ENCODE measurements around the gene KLF6.

KLF6 gene

DNA sequence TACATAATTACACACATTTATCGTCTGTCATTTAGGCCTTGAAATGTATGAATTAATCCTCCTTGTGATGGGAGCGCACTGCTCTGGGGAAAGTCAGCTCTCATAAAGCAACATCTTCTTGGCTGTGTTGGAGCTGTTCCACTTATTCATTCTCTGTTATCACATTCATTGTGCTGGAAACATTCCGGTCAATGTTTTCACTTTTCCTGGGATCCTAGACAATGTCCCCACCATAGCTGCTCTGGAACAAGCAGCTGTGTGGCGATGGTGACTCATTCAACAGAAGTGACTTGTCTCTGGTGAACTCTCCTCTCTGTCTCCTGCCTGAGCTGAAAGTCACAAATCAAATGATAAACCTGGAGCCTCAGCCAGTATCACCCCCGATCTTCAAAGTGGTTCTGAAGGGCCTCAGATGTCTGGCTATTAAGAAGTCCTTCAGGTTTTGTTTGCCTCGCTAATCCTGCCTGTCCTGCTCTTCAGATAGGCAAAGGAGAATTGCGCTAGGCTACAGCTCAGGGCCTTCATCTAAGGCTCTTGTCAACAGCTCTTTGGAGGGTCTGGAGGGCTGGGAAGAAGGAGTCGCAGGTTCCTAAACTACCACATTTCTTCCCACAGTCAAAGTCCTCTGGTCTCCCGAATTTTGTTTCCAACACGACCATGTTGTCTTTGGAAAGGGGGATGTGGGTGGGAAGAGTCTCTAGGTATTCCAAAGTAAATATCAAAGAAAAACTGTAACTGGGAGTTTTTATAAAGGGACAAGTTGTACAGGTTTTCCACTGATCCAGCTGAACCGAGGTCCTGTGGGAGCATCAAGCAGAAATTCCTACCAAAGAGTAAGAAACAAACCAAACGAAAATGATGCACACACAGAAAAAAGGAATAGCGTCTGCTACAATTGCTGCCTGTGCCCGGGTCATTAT, 29.3 kb downstream of the KLF6 start:
- no peak for DNase-seq (ENCODE audit: low read depth, low spot score)
- TF ChIP-seq FOXP2 (optimal IDR thresholded peaks at IDR 0.05; ENCODE audit: control extremely low read depth, extremely low read length, insufficient read depth) (no peak), POLR2AphosphoS5 (IDR thresholded peaks at IDR 0.05; ENCODE audit: borderline replicate concordance, low read depth, low read length) (no peak), EZH2 (IDR thresholded peaks at IDR 0.05) (no peak)
- no peak overlapping the region for H3K9ac ChIP-seq (ENCODE audit: insufficient read length)
- H3K4me3 ChIP-seq, result no peak overlapping the region
- no peaks in the 10 kb centered on the region for H3K36me3 ChIP-seq (ENCODE audit: insufficient read depth, low read length)
- H3K27ac ChIP-seq, result no peak overlapping the region
- no peaks in the 10 kb centered on the region for H3K9me3 ChIP-seq (ENCODE audit: low read depth, low read length)

DNA sequence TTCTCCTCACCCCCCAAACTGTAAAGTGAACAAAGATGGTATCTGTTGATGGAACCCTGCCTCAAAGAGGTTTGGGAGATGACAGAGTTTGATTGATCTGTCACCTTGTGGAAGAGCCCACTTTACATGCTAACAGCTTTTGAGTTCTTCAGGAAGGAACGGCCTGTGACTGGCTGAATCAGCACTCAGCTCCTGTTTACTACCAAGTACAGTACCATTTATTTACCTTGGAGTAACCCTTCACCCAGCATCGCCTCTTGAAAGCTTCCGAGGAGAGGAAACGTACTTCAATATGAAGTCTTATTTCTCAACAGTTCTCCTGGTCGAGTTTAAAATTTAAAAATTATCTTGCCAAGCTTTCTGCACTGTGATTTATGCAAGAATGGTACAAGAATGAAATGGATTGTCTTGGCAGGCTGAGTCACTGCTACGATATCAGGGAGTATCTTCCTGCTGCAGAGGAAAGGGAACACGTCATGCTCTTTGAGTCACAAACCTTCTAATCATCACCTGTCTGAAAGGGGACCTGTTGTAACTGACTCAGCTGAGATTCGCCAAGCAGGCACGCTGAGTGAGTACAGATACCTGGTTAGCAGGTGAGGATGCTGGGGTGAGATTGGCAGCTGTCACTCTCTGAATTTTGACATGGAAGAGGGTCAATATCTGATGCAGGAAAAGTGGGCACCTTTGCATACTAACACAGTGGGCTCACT, 30.1 kb downstream of the KLF6 start:
- Histone ChIP-seq H3K36me3 (ENCODE audit: insufficient read depth, low read length) (no peaks in the 10 kb centered on the region), H3K9ac (ENCODE audit: insufficient read length) (no peak overlapping the region), H3K9me3 (ENCODE audit: low read depth, low read length) (no peaks in the 10 kb centered on the region), H3K27ac (no peak overlapping the region), H3K4me3 (no peak overlapping the region)
- TF ChIP-seq POLR2AphosphoS5 (IDR thresholded peaks at IDR 0.05; ENCODE audit: borderline replicate concordance, low read depth, low read length), result no peak
- no peak for TF ChIP-seq EZH2 (IDR thresholded peaks at IDR 0.05)
- TF ChIP-seq FOXP2 (optimal IDR thresholded peaks at IDR 0.05; ENCODE audit: control extremely low read depth, extremely low read length, insufficient read depth), result no peak
- no peak for DNase-seq (ENCODE audit: low read depth, low spot score)

DNA sequence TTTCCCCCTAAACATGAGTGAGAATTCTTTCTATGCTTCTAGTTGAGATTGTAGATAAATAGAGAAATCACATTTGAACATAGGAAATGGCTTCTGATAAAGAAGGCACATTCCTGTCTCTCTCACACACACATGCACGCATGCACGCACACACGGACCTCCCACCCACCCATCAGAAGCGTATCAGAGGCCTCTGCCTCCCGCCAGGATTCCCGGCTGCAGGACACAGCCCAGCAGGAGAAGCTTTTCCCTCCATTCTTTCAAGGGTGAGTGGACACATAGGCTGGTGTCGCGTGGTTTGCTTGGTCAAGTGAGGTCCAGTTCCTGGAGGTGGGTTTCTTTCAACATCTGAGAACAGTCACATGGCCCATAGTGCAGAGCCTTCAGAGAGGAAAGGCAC, 34.2 kb downstream of the KLF6 start:
- Histone ChIP-seq H3K9me3 (ENCODE audit: low read depth, low read length) (no peaks in the 10 kb centered on the region), H3K4me3 (no peak overlapping the region), H3K27ac (no peak overlapping the region), H3K9ac (ENCODE audit: insufficient read length) (no peak overlapping the region), H3K36me3 (ENCODE audit: insufficient read depth, low read length) (no peaks in the 10 kb centered on the region)
- TF ChIP-seq POLR2AphosphoS5 (IDR thresholded peaks at IDR 0.05; ENCODE audit: borderline replicate concordance, low read depth, low read length) (no peak), FOXP2 (optimal IDR thresholded peaks at IDR 0.05; ENCODE audit: control extremely low read depth, extremely low read length, insufficient read depth) (no peak), EZH2 (IDR thresholded peaks at IDR 0.05) (no peak)
- DNase-seq (ENCODE audit: low read depth, low spot score), result no peak

DNA sequence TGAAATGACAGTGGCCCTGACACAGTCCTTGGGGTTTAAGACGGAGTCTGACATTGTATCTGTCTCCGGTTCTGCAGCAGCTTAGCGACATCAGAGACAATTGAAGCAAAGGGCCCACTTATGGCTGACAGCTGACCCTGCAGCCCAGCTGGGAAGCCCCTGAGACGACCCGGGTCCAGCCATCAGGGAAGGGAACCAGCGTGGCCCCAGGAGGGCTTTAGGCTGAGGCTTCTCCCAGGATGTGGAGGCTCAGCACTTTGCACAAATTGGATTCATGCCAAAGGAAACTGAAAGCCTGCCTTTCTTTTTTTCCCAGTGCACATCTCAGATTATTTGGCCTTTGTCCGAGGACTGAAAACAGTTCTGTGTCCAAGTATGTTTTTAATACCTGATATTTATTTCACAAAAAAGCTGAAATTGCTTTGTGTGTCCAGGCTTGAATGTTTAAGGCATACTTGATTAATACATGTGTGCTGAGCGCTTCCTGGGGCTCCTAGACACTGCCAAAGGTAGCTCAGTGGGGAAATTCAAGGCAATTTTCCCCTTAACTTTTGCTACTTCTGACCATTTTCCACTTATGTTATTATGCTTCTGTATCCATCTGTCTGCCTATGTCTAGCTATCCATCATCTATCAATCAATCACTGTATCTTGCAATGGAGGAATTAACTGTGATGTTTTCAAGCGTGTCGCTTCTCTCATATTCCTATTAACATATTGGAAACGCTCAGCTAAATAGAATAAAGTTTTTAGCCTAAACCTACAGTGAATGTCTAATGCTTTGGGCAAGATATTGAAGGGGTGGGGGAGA, 34.8 kb downstream of the KLF6 start:
- Histone ChIP-seq H3K36me3 (ENCODE audit: insufficient read depth, low read length) (no peaks in the 10 kb centered on the region), H3K9me3 (ENCODE audit: low read depth, low read length) (no peaks in the 10 kb centered on the region), H3K4me3 (no peak overlapping the region), H3K9ac (ENCODE audit: insufficient read length) (no peak overlapping the region), H3K27ac (no peak overlapping the region)
- TF ChIP-seq FOXP2 (optimal IDR thresholded peaks at IDR 0.05; ENCODE audit: control extremely low read depth, extremely low read length, insufficient read depth) (no peak), POLR2AphosphoS5 (IDR thresholded peaks at IDR 0.05; ENCODE audit: borderline replicate concordance, low read depth, low read length) (no peak), EZH2 (IDR thresholded peaks at IDR 0.05) (no peak)
- DNase-seq (ENCODE audit: low read depth, low spot score), result no peak

DNA sequence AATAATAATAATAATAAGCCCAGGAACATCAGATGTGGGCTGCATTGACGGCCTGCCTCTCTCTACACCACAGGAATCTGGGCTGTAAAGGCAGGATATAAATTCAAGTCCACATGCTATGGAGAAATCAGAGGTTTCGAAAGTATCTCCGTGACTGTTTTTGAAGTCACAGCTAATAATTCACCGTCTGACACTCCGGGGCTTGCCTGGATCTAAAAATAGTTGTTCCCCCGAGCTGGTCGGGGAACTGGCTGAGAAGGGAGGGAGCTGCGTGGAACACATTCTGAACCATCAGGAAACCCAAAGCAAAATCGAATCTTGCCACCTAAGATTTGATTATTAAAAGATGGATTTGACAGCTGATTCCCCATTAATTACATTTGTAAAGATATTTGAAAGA, 35.4 kb downstream of the KLF6 start:
- no peak for DNase-seq (ENCODE audit: low read depth, low spot score)

DNA sequence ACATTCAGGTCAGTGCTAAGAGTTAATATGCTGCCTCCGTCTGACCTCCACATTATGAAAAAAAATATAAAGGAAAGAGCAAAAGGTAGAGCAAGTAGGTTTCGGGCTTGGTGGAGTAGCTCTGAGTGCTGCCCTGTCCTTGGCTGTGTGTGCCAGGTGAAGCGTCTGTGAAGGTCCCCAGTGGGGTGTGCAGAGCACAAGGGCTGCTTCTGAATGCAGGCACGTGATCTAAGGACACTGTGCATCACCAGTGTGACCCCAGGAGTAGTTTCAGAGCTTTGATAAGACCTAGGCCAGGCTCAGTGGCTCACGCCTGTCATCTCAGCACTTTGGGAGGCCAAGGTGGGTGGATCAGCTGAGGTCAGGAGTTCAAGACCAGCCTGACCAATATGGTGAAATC, 36.0 kb downstream of the KLF6 start:
- Histone ChIP-seq H3K9me3 (ENCODE audit: low read depth, low read length) (no peaks in the 10 kb centered on the region), H3K27ac (no peak overlapping the region), H3K36me3 (ENCODE audit: insufficient read depth, low read length) (no peaks in the 10 kb centered on the region), H3K9ac (ENCODE audit: insufficient read length) (no peak overlapping the region), H3K4me3 (no peak overlapping the region)
- no peak for DNase-seq (ENCODE audit: low read depth, low spot score)
- TF ChIP-seq FOXP2 (optimal IDR thresholded peaks at IDR 0.05; ENCODE audit: control extremely low read depth, extremely low read length, insufficient read depth) (no peak), POLR2AphosphoS5 (IDR thresholded peaks at IDR 0.05; ENCODE audit: borderline replicate concordance, low read depth, low read length) (no peak), EZH2 (IDR thresholded peaks at IDR 0.05) (no peak)

More for the DNA sequence above, 35.4 kb downstream of the KLF6 start:
- Histone ChIP-seq H3K4me3 (no peak overlapping the region), H3K9me3 (ENCODE audit: low read depth, low read length) (no peaks in the 10 kb centered on the region), H3K9ac (ENCODE audit: insufficient read length) (no peak overlapping the region), H3K36me3 (ENCODE audit: insufficient read depth, low read length) (no peaks in the 10 kb centered on the region), H3K27ac (no peak overlapping the region)
- TF ChIP-seq POLR2AphosphoS5 (IDR thresholded peaks at IDR 0.05; ENCODE audit: borderline replicate concordance, low read depth, low read length), result no peak
- TF ChIP-seq EZH2 (IDR thresholded peaks at IDR 0.05), result no peak
- TF ChIP-seq FOXP2 (optimal IDR thresholded peaks at IDR 0.05; ENCODE audit: control extremely low read depth, extremely low read length, insufficient read depth), result no peak

DNA sequence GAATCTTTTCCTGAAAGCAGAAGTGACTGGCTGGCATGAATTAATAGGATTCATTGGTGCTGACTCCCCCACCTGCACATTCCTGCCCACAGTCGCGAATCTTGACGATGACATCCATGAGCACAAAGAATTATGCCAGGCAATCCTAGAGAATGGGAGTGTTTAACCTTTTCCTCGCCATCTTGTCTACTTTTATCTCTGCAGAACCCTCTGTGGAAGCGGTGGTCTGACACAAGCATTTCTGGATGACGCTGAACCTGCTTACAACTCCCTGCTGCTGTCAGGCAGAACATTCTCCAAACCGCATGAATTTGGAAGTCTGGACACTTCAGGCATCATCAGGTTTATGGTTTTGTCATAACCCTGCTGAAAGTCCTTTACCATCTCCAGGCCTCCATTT, 36.5 kb downstream of the KLF6 start:
- H3K4me3 ChIP-seq, result no peak overlapping the region
- no peaks in the 10 kb centered on the region for H3K9me3 ChIP-seq (ENCODE audit: low read depth, low read length)
- DNase-seq (ENCODE audit: low read depth, low spot score), result no peak
- no peak overlapping the region for H3K9ac ChIP-seq (ENCODE audit: insufficient read length)
- H3K27ac ChIP-seq, result no peak overlapping the region
- H3K36me3 ChIP-seq (ENCODE audit: insufficient read depth, low read length), result no peaks in the 10 kb centered on the region
- no peak for TF ChIP-seq FOXP2 (optimal IDR thresholded peaks at IDR 0.05; ENCODE audit: control extremely low read depth, extremely low read length, insufficient read depth)
- TF ChIP-seq POLR2AphosphoS5 (IDR thresholded peaks at IDR 0.05; ENCODE audit: borderline replicate concordance, low read depth, low read length), result no peak

DNA sequence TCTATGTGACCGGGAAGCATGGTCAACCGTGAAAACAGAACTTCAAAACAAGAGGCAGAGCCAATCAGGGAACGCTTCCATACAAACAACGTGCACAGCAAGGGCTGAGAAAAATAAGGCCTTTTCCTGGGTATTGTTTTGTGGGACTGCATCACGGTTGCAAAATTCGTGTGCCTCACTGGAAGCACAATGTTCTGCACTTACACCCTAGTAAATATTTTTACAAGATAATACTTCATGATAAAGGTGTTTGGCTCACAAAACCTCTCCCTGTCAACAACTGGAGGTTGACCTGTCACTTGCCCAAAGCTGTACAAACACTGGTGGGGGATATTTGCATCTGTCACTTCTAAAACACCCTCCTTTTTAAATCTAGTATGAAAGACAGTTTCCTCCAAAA, 37.0 kb downstream of the KLF6 start:
- TF ChIP-seq FOXP2 (optimal IDR thresholded peaks at IDR 0.05; ENCODE audit: control extremely low read depth, extremely low read length, insufficient read depth), result no peak
- TF ChIP-seq POLR2AphosphoS5 (IDR thresholded peaks at IDR 0.05; ENCODE audit: borderline replicate concordance, low read depth, low read length), result no peak
- TF ChIP-seq EZH2 (IDR thresholded peaks at IDR 0.05), result no peak
- H3K4me3 ChIP-seq, result no peak overlapping the region
- H3K36me3 ChIP-seq (ENCODE audit: insufficient read depth, low read length), result no peaks in the 10 kb centered on the region
- H3K9ac ChIP-seq (ENCODE audit: insufficient read length), result no peak overlapping the region
- DNase-seq (ENCODE audit: low read depth, low spot score), result no peak
- no peaks in the 10 kb centered on the region for H3K9me3 ChIP-seq (ENCODE audit: low read depth, low read length)
- H3K27ac ChIP-seq, result no peak overlapping the region

Measured in SK-N-MC (cell line).